PC-9 (cell line): ENCODE results near the gene RPL38.

ENCODE experiments used
- CTCF ChIP-seq: fragments of 200-600 bp; sonication (generic); conservative IDR thresholded peaks from 2 replicates; pipeline ENCODE4 v1.6.1; 2017; ENCODE audit warnings: mixed run types, antibody characterized with exemption, mild to moderate bottlenecking, moderate library complexity
- EZH2 ChIP-seq: fragments of 200-600 bp; sonication (generic); IDR thresholded peaks from 2 replicates; pipeline ENCODE4 v1.8.0; 2017; ENCODE audit warnings: antibody characterized with exemption, low read depth

- no peak for TF ChIP-seq CTCF
- no peak for TF ChIP-seq EZH2
Measured at GRCh38 chr17:74245145-74245831, 41.8 kb downstream of the RPL38 start.
